Stimulated activated CD8-positive, alpha-beta memory T cell treated with anti-CD3 and anti-CD28 coated beads, Interleukin-2, amount 100 ng/mL, for 48 hours (primary cell): ENCODE measurements around the gene SLC51B.
"Not testable (repeated sequence)": the region's sequence is repeated elsewhere in the genome, so short reads cannot be mapped to it uniquely, and the experiment has no call there.

Experiments used
- DNase-seq, 2 donors: peaks; one replicate each; pipeline ENCODE4 v3.0.0-alpha.2; 2020; ENCODE audit warnings: low read depth in 2 of 2

Gene SLC51B

DNA sequence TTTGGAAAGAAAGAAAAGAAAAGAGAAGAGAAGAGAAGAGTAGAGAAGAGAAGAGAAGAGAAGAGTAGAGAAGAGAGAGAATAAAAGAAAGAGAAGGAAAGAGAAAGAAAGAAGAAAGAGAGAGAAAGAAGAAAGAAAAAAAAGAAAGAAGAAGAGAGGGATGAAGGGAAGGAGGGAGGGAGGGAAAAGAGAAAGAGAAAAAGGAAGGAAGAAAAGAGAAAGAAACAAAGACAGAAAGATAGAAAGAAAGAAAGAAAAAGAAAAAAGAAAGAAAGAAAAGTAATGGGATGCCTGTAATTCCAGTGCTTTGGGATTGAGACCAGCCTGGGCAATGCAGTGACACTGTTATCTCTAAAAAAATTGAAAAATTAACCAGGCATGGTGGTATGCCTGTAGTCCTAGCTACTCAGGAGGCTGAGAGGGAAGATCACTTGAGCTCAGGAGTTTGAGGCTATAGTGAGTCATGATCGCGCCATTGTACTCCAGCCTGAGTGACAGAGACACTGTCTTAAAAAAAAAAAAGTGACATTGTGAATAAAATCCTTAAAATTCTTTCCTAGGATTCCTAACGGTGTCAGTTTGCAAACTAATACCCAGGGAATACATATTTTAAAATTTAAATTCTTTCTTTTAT is 20.9 kb downstream of the SLC51B start:
- no peak for DNase-seq

DNA sequence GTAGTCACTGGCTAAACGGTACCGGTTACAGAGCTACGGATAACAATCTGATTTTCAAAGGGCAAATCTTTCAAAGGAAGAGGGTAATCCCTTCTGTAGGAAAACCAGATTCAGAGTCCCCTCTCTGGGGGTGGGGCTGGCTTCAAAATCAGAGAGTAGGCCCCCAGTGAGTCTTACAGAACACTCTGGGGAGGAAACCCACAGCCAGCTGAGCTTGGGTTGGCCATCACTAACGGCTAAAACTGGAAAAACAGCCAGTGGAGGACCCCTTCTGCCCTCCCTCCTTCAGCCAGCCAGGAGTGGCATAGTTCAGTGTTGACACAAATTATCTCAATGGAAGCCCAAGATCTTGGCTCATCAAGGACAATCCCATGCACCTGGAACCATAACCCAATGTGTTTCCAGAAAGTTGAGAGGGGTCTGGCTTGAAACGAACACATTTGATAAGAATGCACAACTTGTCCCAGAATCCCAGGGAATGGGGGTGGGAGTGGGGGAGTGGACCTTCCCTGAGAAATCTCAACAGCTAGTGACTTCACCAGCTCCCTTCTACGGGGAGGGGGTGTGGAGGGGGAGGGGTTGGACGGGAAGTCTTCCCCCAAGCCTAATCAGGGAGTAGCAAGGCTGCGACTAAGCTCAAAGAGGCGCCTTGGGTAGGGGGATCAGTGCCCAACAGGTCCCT is 21.6 kb downstream of the SLC51B start:
- no peak for DNase-seq

DNA sequence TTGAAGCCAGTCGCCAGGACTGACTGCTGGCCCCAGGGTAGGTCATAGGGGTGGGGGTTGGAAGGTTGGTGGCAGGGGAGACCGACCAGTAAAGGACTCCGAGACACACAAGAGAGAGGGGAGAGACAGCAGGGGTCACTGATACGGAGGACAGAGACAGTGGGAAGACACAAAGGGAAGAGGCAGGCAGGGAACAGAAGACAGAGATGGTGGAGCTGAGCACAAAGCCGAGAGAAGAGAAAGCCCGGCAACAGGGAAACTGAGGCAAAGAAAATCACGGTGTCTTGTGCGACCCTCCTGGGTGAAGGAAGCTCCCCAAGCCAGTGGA is 22.1 kb downstream of the SLC51B start:
- no peak for DNase-seq

DNA sequence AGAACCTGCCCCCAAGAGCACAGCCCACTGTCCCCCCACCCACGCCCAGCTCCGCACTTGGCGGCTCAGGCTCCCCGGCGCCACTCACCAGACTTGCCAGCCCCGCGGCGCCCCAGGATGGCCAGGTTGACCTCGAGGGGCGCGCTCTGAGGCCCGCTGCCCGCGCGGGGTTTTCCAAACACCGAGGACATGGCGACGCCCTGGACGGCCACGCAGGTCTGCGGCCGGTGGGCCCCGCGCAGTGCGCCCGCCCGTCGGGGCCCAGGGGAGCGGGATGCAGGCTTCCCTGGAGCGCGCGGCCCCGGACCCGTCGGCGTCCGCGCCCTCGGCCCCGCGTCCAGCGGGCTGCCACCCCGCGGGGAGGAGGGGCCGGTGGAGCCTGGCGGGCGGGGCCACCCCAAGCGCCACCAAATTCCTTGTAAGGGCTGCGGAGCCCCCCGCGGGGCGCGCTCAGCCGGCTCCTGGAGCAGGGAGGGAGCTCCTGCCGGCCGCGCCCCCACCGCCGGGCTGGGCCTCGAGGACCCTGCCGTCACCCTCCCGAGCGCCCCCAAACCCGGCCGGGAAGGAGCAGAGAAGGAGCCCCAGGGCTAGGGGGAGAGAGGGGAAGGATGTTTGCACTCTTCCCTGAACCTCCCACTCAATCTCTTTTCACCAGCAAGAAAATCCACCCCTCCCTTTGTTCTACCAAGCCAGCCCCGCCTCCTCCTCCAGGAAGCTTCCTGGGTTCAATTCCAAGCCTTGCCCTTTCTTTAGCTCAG is 22.6 kb downstream of the SLC51B start, which contains the start of gene RASL12:
TSS of gene RASL12 (minus strand) at position 347 of the 758 bp plus-strand sequence. CDS start at position 191, 156 bp downstream.
- no peak for DNase-seq

DNA sequence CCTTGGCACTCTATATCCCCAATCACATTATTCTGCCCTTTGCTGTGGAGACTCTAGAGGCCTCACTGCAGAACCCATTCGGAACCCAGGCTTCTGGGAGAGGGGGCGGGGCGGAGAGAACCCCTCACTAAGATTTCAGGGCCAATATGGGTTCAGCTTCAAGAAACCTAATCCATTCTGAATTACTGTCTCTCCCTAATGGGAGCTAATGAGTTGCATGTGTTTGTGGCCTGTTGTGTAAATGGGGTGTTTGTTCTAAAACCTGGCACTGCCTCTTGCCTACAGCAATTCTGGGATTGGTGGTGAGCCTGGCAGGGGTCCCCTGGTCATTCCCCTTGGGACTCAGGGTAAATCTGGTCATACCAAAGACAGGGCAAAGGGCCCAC is 23.2 kb downstream of the SLC51B start:
- DNase-seq = no peak

DNA sequence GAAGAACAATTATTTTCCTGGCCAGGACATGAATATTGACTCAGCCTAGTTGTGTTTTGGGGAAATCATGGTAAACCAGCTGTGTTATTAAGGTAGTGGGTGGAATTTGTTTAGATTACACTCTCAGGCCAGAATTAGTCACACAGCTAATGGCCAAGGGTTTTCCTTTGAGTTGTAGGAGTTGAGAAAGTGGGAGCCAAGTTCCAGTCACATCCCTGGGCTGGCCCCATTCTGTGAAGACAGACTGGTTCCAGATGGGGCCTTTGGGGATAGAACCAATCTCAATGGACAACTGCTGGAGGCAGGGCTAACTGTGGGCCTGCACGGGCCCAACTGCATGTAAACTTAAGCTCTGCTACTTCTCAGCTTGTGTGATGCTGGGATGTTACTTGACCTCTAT is 24.0 kb downstream of the SLC51B start:
- DNase-seq = no peak

DNA sequence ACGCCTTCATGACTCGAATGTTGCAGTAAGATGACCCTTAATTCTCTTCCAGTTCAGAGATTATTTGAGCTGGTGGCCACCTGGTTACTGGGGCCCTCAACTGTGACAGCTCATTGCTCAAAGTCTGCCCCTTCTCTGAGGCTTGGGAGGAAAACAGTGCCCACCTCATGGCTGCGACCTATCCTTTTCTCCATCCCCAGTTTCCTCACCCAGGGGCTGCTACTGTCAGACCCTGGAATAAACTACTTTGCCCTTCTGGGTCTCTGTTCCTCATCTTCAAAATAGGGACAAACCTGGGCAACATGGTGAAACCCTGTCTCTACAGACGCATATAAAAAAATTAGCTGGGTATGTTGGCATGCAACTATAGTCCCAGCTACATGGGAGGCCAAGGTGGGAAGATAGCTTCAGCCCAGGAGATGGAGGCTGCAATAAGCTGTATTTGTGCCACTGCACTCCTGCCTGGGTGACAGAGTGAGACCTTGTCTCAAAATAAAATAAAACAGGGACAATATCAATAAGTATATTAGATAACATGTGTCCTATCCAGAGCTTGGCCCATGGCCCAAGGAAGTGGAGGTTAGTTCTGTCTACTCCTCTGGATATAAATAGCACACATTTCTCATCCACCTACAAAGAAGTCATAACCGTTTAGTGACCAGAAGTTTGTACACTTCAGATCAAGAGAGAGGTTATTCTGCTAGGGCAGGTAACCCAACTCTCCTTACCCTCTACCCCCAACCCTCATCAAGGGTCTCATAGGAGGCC is 24.8 kb downstream of the SLC51B start:
- DNase-seq = no peak

DNA sequence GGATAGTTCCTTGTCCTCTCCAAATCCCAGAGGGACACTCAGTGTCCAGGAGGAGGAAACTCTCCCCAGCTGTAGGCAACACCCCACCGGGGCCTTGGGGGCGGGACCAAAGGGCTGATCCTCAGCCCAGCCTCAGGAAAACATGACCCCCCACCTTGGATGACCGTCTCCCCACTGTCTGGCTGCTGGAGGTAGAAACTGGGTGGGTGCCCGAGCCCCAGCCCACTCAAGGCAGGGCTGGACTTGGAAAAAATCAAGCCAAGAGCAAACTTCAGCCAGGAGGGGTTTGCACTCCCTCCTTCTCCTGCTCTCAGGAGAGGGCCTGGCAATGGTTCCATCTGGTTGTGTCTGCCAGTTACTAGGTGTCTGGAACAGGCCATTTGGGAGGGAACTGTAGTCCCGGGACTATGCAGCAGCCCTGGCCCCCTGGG is 26.2 kb downstream of the SLC51B start:
- no peak for DNase-seq

DNA sequence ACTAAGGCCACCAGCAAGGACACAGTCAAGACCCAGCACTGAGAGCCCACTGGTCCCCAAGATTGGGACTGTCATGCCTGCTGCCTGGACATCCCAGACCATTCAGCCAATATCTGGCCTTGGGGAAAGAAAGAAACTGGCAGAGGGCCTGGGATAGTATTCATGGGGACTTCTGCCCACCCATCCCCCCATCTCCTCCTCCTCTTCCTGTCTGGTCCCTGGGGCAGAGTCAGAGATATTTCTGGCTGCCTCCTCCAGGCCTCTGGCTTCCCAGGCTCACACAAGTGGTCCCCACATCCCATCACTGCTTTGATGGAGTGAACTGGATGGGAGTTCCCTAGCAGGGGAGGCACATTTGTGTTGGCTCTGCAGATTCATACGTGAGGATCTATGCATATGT is 26.8 kb downstream of the SLC51B start:
- DNase-seq = no peak

DNA sequence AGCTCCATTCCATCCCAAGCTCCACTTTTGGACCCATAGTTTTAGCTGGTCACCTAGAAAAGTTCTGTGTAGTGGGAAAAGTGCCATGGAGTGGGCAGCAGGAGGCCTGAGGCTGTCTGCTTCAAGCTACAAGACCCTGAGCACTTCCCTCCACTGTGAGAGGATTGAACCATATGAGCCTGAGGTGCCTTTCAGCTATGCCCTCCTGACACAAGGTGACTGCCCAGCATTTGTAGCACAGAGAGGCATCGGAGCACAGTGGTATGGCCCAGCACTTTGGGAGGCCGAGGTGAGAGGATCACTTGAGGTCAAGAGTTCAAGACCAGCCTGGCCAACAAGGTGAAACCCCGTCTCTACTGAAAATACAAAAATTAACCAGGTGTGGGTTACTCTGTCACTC is 27.4 kb downstream of the SLC51B start:
- DNase-seq = no peak

DNA sequence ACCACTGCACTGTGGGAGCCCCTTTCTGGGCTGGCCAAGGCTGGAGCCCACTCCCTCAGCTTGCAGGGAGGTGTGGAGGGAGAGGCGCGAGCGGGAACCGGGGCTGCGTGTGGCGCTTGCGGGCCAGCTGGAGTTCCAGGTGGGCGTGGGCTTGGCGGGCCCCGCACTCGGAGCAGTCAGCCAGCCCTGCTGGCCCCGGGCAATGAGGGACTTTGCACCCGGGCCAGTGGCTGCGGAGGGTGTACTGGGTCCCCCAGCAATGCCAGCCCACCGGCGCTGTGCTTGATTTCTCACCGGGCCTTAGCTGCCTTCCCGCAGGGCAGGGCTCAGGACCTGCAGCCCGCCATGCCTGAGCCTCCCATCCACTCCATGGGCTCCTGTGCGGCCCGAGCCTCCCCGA is 29.8 kb downstream of the SLC51B start:
- not testable (repeated sequence) for DNase-seq

DNA sequence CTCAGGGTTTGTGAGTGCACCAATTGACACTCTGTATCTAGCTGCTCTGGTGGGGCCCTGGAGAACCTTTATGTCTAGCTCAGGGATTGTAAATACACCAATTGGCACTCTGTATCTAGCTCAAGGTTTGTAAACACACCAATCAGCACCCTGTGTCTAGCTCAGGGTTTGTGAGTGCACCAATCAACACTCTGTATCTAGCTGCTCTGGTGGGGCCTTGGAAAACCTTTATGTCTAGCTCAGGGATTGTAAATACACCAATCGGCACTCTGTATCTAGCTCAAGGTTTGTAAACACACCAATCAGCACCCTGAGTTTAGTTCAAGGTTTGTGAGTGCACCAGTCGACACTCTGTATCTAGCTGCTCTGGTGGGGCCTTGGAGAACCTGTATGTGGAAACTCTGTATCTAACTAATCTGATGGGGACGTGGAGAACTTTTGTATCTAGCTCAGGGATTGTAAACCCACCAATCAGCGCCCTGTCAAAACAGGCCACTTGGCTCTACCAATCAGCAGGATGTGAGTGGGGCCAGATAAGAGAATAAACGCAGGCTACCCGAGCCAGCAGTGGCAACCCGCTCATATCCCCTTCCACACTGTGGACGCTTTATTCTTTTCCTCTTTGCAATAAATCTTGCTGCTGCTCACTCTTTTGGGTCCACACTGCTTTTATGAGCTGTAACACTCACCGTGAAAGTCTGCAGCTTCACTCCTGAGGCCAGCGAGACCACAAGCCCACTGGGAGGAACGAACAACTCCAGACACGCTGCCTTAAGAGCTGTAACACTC is 30.6 kb downstream of the SLC51B start:
- not testable (repeated sequence) for DNase-seq

DNA sequence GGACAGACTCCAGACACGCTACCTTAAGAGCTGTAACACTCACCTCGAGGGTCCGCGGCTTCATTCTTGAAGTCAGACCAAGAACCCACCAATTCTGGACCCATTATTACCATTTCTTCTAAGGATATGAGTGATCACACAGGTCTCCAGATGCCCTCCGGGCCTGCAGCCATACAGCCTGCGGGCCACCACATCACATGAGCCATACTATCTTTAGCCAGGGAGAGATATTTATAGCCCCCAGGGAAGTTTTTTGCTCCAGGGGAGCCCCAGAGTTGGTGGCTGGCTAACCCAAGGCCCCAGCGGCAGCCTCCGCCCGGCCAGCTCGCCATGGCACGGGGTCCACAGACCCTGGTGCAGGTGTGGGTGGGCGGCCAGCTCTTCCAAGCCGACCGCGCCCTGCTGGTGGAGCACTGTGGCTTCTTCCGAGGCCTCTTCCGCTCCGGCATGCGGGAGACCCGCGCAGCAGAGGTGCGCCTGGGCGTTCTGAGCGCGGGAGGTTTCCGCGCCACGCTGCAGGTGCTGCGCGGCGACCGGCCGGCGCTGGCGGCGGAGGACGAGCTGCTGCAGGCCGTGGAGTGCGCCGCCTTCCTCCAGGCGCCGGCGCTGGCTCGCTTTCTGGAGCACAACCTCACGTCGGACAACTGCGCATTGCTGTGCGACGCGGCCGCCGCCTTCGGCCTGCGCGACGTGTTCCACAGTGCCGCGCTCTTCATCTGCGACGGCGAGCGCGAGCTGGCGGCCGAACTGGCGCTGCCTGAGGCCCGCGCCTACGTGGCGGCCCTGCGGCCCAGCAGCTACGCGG is 31.5 kb downstream of the SLC51B start, which contains the start of gene KBTBD13:
TSS of gene KBTBD13 (plus strand) at position 261 of the 805 bp plus-strand sequence. CDS start at position 331, 70 bp downstream.
- no peak for DNase-seq

DNA sequence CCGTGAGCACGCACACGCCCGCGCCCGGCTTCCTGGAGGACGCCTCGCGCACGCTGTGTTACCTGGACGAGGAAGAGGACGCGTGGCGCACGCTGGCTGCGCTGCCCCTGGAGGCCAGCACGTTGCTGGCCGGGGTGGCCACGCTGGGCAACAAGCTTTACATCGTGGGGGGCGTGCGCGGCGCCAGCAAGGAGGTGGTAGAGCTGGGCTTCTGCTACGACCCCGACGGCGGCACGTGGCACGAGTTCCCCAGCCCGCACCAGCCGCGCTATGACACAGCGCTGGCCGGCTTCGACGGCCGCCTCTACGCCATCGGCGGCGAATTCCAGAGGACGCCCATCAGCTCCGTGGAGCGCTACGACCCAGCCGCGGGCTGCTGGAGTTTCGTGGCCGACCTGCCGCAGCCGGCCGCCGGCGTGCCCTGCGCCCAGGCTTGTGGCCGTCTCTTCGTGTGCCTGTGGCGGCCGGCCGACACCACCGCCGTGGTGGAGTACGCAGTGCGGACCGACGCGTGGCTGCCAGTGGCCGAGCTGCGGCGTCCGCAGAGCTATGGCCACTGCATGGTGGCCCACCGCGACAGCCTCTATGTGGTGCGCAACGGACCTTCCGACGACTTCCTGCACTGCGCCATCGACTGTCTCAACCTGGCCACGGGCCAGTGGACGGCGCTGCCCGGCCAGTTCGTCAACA is 32.2 kb downstream of the SLC51B start:
- no peak for DNase-seq

DNA sequence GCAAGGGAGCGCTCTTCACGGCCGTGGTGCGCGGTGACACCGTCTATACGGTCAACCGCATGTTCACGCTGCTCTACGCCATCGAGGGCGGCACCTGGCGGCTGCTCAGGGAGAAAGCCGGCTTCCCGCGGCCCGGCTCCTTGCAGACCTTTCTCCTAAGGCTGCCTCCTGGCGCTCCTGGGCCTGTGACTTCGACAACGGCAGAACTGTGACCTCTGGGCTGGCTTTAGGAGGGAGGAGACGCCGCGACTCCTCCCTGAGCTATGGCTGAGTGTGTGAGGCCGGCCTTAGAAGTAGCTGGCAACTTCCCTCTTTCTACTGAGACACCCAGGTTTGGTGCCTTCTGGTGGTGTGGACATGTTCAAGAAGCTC is 32.8 kb downstream of the SLC51B start:
- peak; percentile 39 to 42 for DNase-seq

DNA sequence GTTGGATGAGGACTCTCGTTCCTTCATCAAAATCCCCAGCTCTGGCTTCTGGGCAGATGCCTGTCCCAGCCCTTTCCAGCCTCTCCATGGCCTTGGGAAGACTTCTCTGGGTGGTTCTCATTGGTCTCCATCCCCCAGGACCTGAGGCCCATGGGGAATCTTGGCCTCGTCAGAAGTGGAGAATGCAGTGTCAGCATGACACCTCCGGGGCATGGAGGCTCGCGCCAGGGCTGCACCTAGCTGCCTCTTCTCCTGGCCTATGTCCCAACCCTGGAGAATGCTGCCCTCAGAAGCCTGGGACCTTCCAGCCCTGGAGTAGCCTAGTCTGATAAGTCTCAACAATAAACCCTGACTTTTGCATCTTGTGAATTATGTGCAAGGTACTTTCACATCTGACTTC is 34.4 kb downstream of the SLC51B start:
- no peak for DNase-seq

DNA sequence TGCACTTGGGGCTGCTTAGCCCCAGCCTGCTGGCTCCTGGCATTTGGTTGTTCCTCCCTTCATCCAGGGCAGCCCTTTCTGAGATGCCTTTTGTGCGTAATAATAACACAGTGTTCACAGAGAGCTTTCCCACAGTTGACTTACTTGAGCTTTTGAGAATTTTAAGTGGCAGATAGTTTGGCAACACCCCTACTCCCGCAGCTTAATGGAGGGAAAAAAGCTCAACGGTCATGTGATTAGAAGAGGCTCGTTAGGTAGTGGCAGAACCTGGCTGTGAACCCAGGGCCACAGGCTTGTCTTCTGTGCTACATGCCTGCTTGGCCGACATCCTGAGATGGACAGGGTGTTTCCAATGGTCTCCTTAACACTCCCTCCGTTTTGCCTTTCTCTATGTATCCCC is 36.1 kb downstream of the SLC51B start:
- no peak for DNase-seq

DNA sequence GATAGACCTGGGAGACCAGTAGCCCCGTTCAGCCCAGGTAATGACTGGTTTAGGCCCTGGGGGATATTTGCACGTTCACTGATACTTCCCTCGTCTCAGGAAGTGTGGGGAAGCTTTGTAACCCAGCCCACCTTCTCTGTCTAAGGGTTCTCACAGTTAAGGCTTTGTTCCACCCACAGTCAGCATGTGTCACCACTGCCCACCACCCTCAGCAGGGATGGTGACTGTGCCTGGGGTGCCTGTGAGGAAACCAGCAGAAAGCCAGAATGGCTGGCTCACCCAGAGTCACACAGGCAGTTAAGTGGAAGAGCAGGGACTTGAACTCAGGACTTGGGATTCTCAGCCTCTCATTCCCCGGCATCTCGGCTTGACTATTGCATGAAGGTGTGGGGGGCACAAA is 36.6 kb downstream of the SLC51B start:
- DNase-seq = peak in 1 of 2 donors; percentile 13

DNA sequence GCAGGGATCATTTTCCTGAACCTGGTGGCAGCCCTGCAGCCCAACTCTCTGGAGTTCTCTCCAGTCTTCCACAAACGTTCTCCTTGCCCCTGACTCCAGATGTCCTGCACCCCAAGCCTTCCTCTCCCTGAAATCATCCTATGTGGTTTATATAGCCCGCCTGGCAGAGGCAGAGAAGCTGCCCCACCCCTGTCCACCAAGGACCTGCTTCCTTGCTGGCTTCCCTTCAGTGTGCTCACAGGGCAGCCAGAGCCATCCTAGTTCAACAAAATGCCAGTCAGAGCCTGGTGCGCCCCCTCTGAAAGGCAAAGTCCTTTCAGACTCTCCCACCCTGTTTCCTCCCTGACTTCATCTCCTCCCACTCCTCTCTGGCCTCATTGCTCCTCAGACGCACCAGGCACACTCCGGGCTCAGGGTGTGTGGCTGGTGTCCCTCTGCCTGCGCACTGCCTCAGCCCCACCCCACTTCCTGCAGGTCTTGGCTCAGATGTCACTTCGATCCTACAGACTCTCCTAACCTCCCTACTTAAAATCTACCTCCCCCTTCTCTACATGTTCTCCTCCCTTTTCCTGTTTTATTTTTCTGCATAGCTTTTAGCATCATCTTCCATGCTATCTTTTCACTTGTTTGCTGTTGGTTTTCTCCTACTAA is 37.2 kb downstream of the SLC51B start:
- no peak for DNase-seq
